IMR-90 (cell line): Measurements from ENCODE around the gene UBR7. TPM values are rescaled to one million over a fixed set of nuclear protein-coding genes. Genes with fewer than 3 reads are reported as not detected.

ENCODE experiments used
- ATAC-seq: fragments of 200-7000 bp; cut with Tn5 transposase; 2 replicates; pipeline ENCODE4 v1.9.1; 2020; ENCODE audit warnings: low read depth, mild to moderate bottlenecking, moderate library complexity
- BruUV-seq: library from RNA; stranded (reverse); fragments of 400-500 nt; replicated peaks from 2 replicates; lab custom pipeline; 2021; lab: Mats Ljungman, UMichigan
- CTCF ChIA-PET: fragments of 300-600 bp; formaldehyde crosslinking; extraction: SDS; loops from one replicate; lab custom pipeline; 2021; ENCODE audit warnings: antibody characterized with exemption; lab: Yijun Ruan, JAX
- POLR2A ChIA-PET: fragments of 300-600 bp; sonication (Branson Sonifier 250); formaldehyde crosslinking; loops from one replicate; lab custom pipeline; 2022; ENCODE audit warnings: antibody characterized with exemption; ENCODE audit not compliant: unreplicated experiment; lab: Charles Lee
- DNase-seq: peaks from one replicate; pipeline ENCODE4 v3.0.0; 2013
- H2AFZ ChIP-seq: replicated peaks from 2 replicates; pipeline ENCODE3; 2013; ENCODE audit warnings: low read length, mild to moderate bottlenecking; ENCODE audit not compliant: poor library complexity
- H2AK5ac ChIP-seq: 2 replicates; pipeline ENCODE4 v1.6.1; 2013; ENCODE audit warnings: low read depth, low read length, inconsistent platforms
- H2AK9ac ChIP-seq: replicated peaks from 2 replicates; pipeline ENCODE3; 2013; ENCODE audit warnings: mild to moderate bottlenecking, low read depth, low read length, moderate library complexity; ENCODE audit not compliant: poor library complexity
- H2BK120ac ChIP-seq: 2 replicates; pipeline ENCODE4 v1.6.1; 2013; ENCODE audit warnings: low read depth, low read length, inconsistent platforms
- H2BK15ac ChIP-seq: 3 replicates; pipeline ENCODE4 v1.6.1; 2013; ENCODE audit warnings: low read depth, low read length, inconsistent platforms
- H2BK20ac ChIP-seq: 2 replicates; pipeline ENCODE4 v1.6.1; 2013; ENCODE audit warnings: low read depth, mild to moderate bottlenecking, inconsistent platforms, low read length, moderate library complexity
- H2BK5ac ChIP-seq: 2 replicates; pipeline ENCODE4 v1.6.1; 2013; ENCODE audit warnings: mild to moderate bottlenecking, low read depth, low read length, inconsistent platforms; ENCODE audit not compliant: poor library complexity, severe bottlenecking
- H3K14ac ChIP-seq: replicated peaks from 2 replicates; pipeline ENCODE4 v1.6.1; 2013; ENCODE audit warnings: low read depth, low read length, inconsistent platforms
- H3K18ac ChIP-seq: 2 replicates; pipeline ENCODE4 v1.6.1; 2013; ENCODE audit warnings: low read depth, low read length, control low read depth
- H3K23ac ChIP-seq: 2 replicates; pipeline ENCODE4 v1.6.1; 2013; ENCODE audit warnings: low read depth, low read length, inconsistent platforms
- H3K27ac ChIP-seq: 2 replicates; pipeline ENCODE4 v1.5.1; 2013; ENCODE audit warnings: mild to moderate bottlenecking, control low read depth, low read length; ENCODE audit not compliant: insufficient read depth
- H3K27me3 ChIP-seq: 2 replicates; pipeline ENCODE4 v1.6.1; 2013; ENCODE audit warnings: low read length; ENCODE audit not compliant: control insufficient read depth, insufficient read depth
- H3K36me3 ChIP-seq: 2 replicates; pipeline ENCODE4 v1.6.1; 2013; ENCODE audit warnings: low read length, mixed read lengths; ENCODE audit not compliant: control insufficient read depth, insufficient read depth
- H3K4ac ChIP-seq: 2 replicates; pipeline ENCODE4 v1.6.1; 2013; ENCODE audit warnings: low read depth, low read length, inconsistent platforms
- H3K4me1 ChIP-seq: 2 replicates; pipeline ENCODE4 v1.6.1; 2013; ENCODE audit warnings: low read length, mixed read lengths; ENCODE audit not compliant: control insufficient read depth, insufficient read depth
- H3K4me2 ChIP-seq: 2 replicates; pipeline ENCODE4 v1.6.1; 2013; ENCODE audit warnings: low read depth, mild to moderate bottlenecking, control low read depth, low read length, moderate library complexity
- H3K4me3 ChIP-seq: 2 replicates; pipeline ENCODE4 v1.5.1; 2013; ENCODE audit warnings: low read depth, mild to moderate bottlenecking, control low read depth, low read length, moderate library complexity; ENCODE audit not compliant: insufficient read depth
- H3K56ac ChIP-seq: 2 replicates; pipeline ENCODE4 v1.6.1; 2013; ENCODE audit warnings: low read length, inconsistent platforms; ENCODE audit not compliant: insufficient read depth; ENCODE audit errors: extremely low read depth
- H3K79me1 ChIP-seq, 2 experiments: 2 replicates each; pipeline ENCODE4 v1.6.1; 2013; ENCODE audit warnings: low read length in 2 of 2, inconsistent platforms in 1 of 2, low read depth in 1 of 2
- H3K9ac ChIP-seq: 2 replicates; pipeline ENCODE4 v1.6.1; 2013; ENCODE audit warnings: low read depth, low read length, control low read depth
- H3K9me1 ChIP-seq: 2 replicates; pipeline ENCODE4 v1.6.1; 2013; ENCODE audit warnings: low read length, inconsistent platforms; ENCODE audit not compliant: insufficient read depth
- H3K9me3 ChIP-seq: 2 replicates; pipeline ENCODE4 v1.6.1; 2013; ENCODE audit warnings: low read length; ENCODE audit not compliant: control insufficient read depth, insufficient read depth
- H4K20me1 ChIP-seq: 2 replicates; pipeline ENCODE4 v1.6.1; 2013; ENCODE audit warnings: low read length, inconsistent platforms; ENCODE audit not compliant: insufficient read depth
- H4K5ac ChIP-seq: 2 replicates; pipeline ENCODE4 v1.6.1; 2013; ENCODE audit warnings: mild to moderate bottlenecking, low read depth, low read length, control low read depth
- H4K8ac ChIP-seq, 2 experiments: 2 replicates each; pipeline ENCODE4 v1.6.1; 2013; ENCODE audit warnings: low read depth in 2 of 2, low read length in 2 of 2, control low read depth in 1 of 2, inconsistent platforms in 1 of 2
- H4K91ac ChIP-seq: 2 replicates; pipeline ENCODE4 v1.6.1; 2013; ENCODE audit warnings: low read depth, low read length, inconsistent platforms; ENCODE audit not compliant: insufficient read depth
- CEBPB ChIP-seq: IDR thresholded peaks from 2 replicates; pipeline ENCODE4 v1.6.1; 2012; ENCODE audit warnings: low read depth, low read length, improper control_type of control experiment
- CHD1 ChIP-seq: IDR thresholded peaks from 2 replicates; pipeline ENCODE4 v1.6.1; 2012; ENCODE audit warnings: low read depth, low read length, improper control_type of control experiment
- FOS ChIP-seq: fragments of 150-350 bp; IDR thresholded peaks from 2 replicates; pipeline ENCODE4 v1.6.1; 2016; ENCODE audit warnings: low read depth, low read length
- MAZ ChIP-seq: IDR thresholded peaks from 2 replicates; pipeline ENCODE4 v1.6.1; 2012; ENCODE audit warnings: low read depth, mild to moderate bottlenecking, low read length, improper control_type of control experiment, moderate library complexity, borderline replicate concordance
- POLR2A ChIP-seq: IDR thresholded peaks from 2 replicates; pipeline ENCODE4 v1.6.1; 2012; ENCODE audit warnings: mild to moderate bottlenecking, low read depth, low read length
- RAD21 ChIP-seq: IDR thresholded peaks from 2 replicates; pipeline ENCODE4 v1.6.1; 2012; ENCODE audit warnings: low read length, improper control_type of control experiment
- RCOR1 ChIP-seq: IDR thresholded peaks from 2 replicates; pipeline ENCODE4 v1.6.1; 2012; ENCODE audit warnings: mild to moderate bottlenecking, low read length, improper control_type of control experiment; ENCODE audit not compliant: insufficient replicate concordance
- SMC3 ChIP-seq: fragments of 150-350 bp; IDR thresholded peaks from 2 replicates; pipeline ENCODE4 v1.6.1; 2016; ENCODE audit warnings: low read depth, mild to moderate bottlenecking, antibody characterized with exemption, low read length, moderate library complexity
- WGBS, 2 experiments: methylation state at CpG; one replicate each; pipeline versions ENCODE4 v1.1.5 to v1.1.7; 2013; ENCODE audit warnings: missing lambda C conversion rate in 2 of 2; ENCODE audit not compliant: insufficient read length in 1 of 2; ENCODE audit errors: extremely low coverage in 2 of 2; 5-methylcytosine and 5-hydroxymethylcytosine counted together
- dilution Hi-C: fragments of 300-500 bp; cut with HindIII; formaldehyde crosslinking; loops from one replicate; pipeline ENCODE4 v1.14.3; 2018; ENCODE audit warnings: low sequenced_read_pairs; ENCODE audit not compliant: unreplicated experiment
- in situ Hi-C: fragments of 300-500 bp; cut with MboI; formaldehyde crosslinking; loops from 3 replicates; pipeline ENCODE4 v1.14.3; 2019; ENCODE audit warnings: low sequenced_read_pairs, inconsistent platforms, mixed read lengths
- intact Hi-C: fragments of 100-400 bp; cut with micrococcal nuclease; formaldehyde crosslinking; loops from 2 replicates; pipeline ENCODE4 v1.10.0; 2022
- polyA plus RNA-seq, 3 experiments: library from polyadenylated mRNA; depleted of rRNA; stranded (reverse); fragments of >200 nt; gene quantifications; 2 replicates each; pipeline ENCODE4 v1.2.3, GENCODE V29; 2012; ENCODE audit warnings: low replicate concordance in 1 of 3
- total RNA-seq: library from RNA; depleted of rRNA; stranded (reverse); fragments of >200 nt; gene quantifications from 2 replicates; pipeline ENCODE4 v1.2.3, GENCODE V29; 2012
- TF ChIP-seq, protein P1 (sequence below): fragments of 150-350 bp; IDR thresholded peaks from 2 replicates; pipeline ENCODE4 v1.6.1; 2016; ENCODE audit warnings: low read depth, mild to moderate bottlenecking, low read length, moderate library complexity, borderline replicate concordance
- TF ChIP-seq, protein P2 (sequence below): fragments of 150-350 bp; IDR thresholded peaks from 2 replicates; pipeline ENCODE4 v1.6.1; 2017; ENCODE audit warnings: mild to moderate bottlenecking, antibody characterized with exemption, low read length, low read depth

Gene UBR7
- total and polyA plus RNA-seq, 2 of the 4 experiments (the other 2 are of a cell fraction) = 24.2 to 29.4 TPM

DNA sequence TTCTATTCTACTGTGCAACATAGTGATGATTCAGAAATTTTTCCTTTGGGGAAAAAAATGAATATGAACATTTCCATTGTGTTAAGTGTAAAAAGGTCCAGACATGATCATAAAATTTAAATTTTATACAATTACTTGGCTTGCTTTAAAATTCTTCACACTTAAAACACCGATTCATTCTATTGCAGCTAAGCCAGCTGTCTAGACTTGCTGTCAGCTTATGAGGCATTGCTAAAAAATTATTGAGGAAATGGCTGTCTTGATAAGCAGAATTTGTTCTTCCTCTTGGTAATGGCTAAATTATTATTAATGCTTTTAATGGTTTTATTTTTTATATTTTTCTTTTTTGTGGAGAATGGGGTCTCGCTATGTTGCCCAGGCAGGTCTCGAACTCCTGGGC is 20.1 kb upstream of the UBR7 start:
- ATAC-seq (no peak), DNase-seq (no peak)
- no peak overlapping the region for H4K91ac ChIP-seq
- CTCF ChIA-PET = no interaction called here
- TF ChIP-seq, protein P1, sequence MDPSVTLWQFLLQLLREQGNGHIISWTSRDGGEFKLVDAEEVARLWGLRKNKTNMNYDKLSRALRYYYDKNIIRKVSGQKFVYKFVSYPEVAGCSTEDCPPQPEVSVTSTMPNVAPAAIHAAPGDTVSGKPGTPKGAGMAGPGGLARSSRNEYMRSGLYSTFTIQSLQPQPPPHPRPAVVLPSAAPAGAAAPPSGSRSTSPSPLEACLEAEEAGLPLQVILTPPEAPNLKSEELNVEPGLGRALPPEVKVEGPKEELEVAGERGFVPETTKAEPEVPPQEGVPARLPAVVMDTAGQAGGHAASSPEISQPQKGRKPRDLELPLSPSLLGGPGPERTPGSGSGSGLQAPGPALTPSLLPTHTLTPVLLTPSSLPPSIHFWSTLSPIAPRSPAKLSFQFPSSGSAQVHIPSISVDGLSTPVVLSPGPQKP = no peak
- no peak for TF ChIP-seq RAD21
- no peak for TF ChIP-seq SMC3
- no peak for TF ChIP-seq CHD1
- TF ChIP-seq POLR2A = no peak
- no peak for TF ChIP-seq RCOR1
- TF ChIP-seq CEBPB = no peak
- TF ChIP-seq, protein P2, sequence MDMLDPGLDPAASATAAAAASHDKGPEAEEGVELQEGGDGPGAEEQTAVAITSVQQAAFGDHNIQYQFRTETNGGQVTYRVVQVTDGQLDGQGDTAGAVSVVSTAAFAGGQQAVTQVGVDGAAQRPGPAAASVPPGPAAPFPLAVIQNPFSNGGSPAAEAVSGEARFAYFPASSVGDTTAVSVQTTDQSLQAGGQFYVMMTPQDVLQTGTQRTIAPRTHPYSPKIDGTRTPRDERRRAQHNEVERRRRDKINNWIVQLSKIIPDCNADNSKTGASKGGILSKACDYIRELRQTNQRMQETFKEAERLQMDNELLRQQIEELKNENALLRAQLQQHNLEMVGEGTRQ = no peak
- TF ChIP-seq MAZ = no peak
- TF ChIP-seq FOS = no peak
- H3K18ac ChIP-seq = no peak overlapping the region
- in situ Hi-C loops = no loop called here
- H3K4me2 ChIP-seq = no peak overlapping the region
- H4K20me1 ChIP-seq = no peaks in the 10 kb centered on the region; the same call in 1 of the 2 replicates
- dilution Hi-C loops = no loop called here
- H3K79me1 ChIP-seq = peaks cover 17 to 33% of the 10 kb centered on the region in 2 experiments
- no peak overlapping the region for H2AFZ ChIP-seq
- no peaks in the 10 kb centered on the region; the same call in 1 of the 2 replicates for H3K9me1 ChIP-seq
- H3K56ac ChIP-seq = no peak overlapping the region
- WGBS, 2 experiments = no CpG with 5 or more reads among the region's 3 CpGs
- H3K4me3 ChIP-seq = no peak overlapping the region
- H2BK5ac ChIP-seq = no peak overlapping the region
- no peak overlapping the region for H2AK5ac ChIP-seq
- H3K4me1 ChIP-seq = no peaks in the 10 kb centered on the region
- H3K9me3 ChIP-seq = no peaks in the 10 kb centered on the region
- H3K14ac ChIP-seq = no peak overlapping the region
- H3K36me3 ChIP-seq = peaks cover 6% of the 10 kb centered on the region; the same call in 1 of the 2 replicates
- H3K27me3 ChIP-seq = no peaks in the 10 kb centered on the region
- POLR2A ChIA-PET = no interaction called here
- H2BK20ac ChIP-seq = no peak overlapping the region
- no peak overlapping the region for H2AK9ac ChIP-seq
- no peak overlapping the region for H2BK120ac ChIP-seq
- intact Hi-C loops = no loop called here
- no peak overlapping the region for H4K8ac ChIP-seq
- BruUV-seq = no TSS peak
- no peak overlapping the region for H3K9ac ChIP-seq
- no peak overlapping the region for H3K23ac ChIP-seq
- no peak overlapping the region for H3K27ac ChIP-seq
- no peak overlapping the region for H3K4ac ChIP-seq
- no peak overlapping the region for H2BK15ac ChIP-seq
- H4K5ac ChIP-seq = no peak overlapping the region
